A549 (cell line): Measurements from ENCODE around the gene YIF1B. TPM values are rescaled to one million over a fixed set of nuclear protein-coding genes. Genes with fewer than 3 reads are reported as not detected.
A peak's percentile ranks its signal among the peaks of the same experiment; 100 is the strongest.

Experiments used
- ATAC-seq, 2 experiments: fragments of 200-7000 bp in 1 of 2; fragments of >200 bp in 1 of 2; cut with Nextera tagmentation in 1 of 2; cut with Tn5 transposase in 1 of 2; 3 replicates each; pipeline versions ENCODE4 v1.8.0 to v1.9.1; 2018 to 2020; ENCODE audit warnings: mild to moderate bottlenecking in 1 of 2, moderate library complexity in 1 of 2
- CTCF ChIA-PET: fragments of 300-600 bp; sonication (Branson Sonifier 250); formaldehyde crosslinking; extraction: SDS; loops from one replicate; lab custom pipeline; 2021; ENCODE audit warnings: antibody characterized with exemption, inconsistent platforms; lab: Yijun Ruan, JAX
- POLR2A ChIA-PET: fragments of 350-600 bp; formaldehyde crosslinking; extraction: SDS; loops from one replicate; lab custom pipeline; 2021; ENCODE audit warnings: antibody characterized with exemption, inconsistent platforms; lab: Yijun Ruan, JAX
- DNase-seq, 2 experiments: peaks; one replicate each; pipeline versions ENCODE4 v3.0.0 to v3.0.0-alpha.2; 2011 to 2016; ENCODE audit warnings: low read depth in 1 of 2, low spot score in 1 of 2
- FAIRE-seq: peaks from 2 replicates; lab custom pipeline; 2011; peaks lifted over from hg19 to GRCh38; lab: Jason Lieb, UNC
- H3K27ac ChIP-seq, 2 experiments: fragments of >200 bp; sonication (Bioruptor Twin); formaldehyde crosslinking; 3 replicates each; pipeline ENCODE4 v1.5.1; 2016 to 2017
- H3K4me1 ChIP-seq: fragments of >200 bp; sonication (Bioruptor Twin); formaldehyde crosslinking; 3 replicates; pipeline ENCODE4 v1.6.1; 2016
- H3K4me2 ChIP-seq: fragments of >200 bp; sonication (Bioruptor Twin); formaldehyde crosslinking; 3 replicates; pipeline ENCODE4 v1.6.1; 2016
- H3K4me3 ChIP-seq: fragments of >200 bp; sonication (Bioruptor Twin); formaldehyde crosslinking; 3 replicates; pipeline ENCODE4 v1.5.1; 2016
- H3K9me3 ChIP-seq: fragments of >200 bp; sonication (Bioruptor Twin); formaldehyde crosslinking; 3 replicates; pipeline ENCODE4 v1.6.1; 2016
- BCL3 ChIP-seq: fragments of >200 bp; sonication (Bioruptor Twin); formaldehyde crosslinking; IDR thresholded peaks from 3 replicates; pipeline ENCODE4 v1.6.1; 2016
- CEBPB ChIP-seq, 2 experiments: fragments of >200 bp in 1 of 2; sonication (Bioruptor Twin) in 1 of 2; formaldehyde crosslinking in 1 of 2; IDR thresholded peaks; 2 replicates each; pipeline ENCODE4 v1.6.1; 2012 to 2016
- ESRRA ChIP-seq: fragments of 150-350 bp; IDR thresholded peaks from 2 replicates; pipeline ENCODE4 v1.6.1; 2014; ENCODE audit warnings: mild to moderate bottlenecking, low read length, borderline replicate concordance
- FOSL2 ChIP-seq, 2 experiments: fragments of 450-650 bp in 1 of 2; fragments of >200 bp in 1 of 2; sonication (Bioruptor Twin) in 1 of 2; formaldehyde crosslinking; IDR thresholded peaks; 2 replicates each; pipeline versions ENCODE4 v1.5.0 to v1.6.1; 2016 to 2020; ENCODE audit warnings: mild to moderate bottlenecking in 1 of 2, moderate library complexity in 1 of 2
- FOXS1 ChIP-seq: fragments of 250-450 bp; sonication (Bioruptor Pico); IDR thresholded peaks from 2 replicates; pipeline ENCODE4 v1.5.0; 2020; ENCODE audit warnings: mild to moderate bottlenecking, moderate library complexity
- HDAC2 ChIP-seq: fragments of 200-600 bp; sonication (generic); IDR thresholded peaks from 2 replicates; pipeline ENCODE4 v1.6.1; 2016
- HOXB13 ChIP-seq: fragments of 250-450 bp; sonication (Bioruptor Pico); IDR thresholded peaks from 2 replicates; pipeline ENCODE4 v1.5.0; 2020; ENCODE audit warnings: low read depth, mild to moderate bottlenecking, moderate library complexity
- JUNB ChIP-seq: fragments of >200 bp; sonication (Bioruptor Twin); formaldehyde crosslinking; IDR thresholded peaks from 2 replicates; pipeline ENCODE4 v1.6.1; 2016
- KDM5A ChIP-seq: fragments of 200-600 bp; sonication (generic); IDR thresholded peaks from 2 replicates; pipeline ENCODE4 v1.6.1; 2016; ENCODE audit warnings: antibody characterized with exemption, mild to moderate bottlenecking
- MAFK ChIP-seq: fragments of 450-650 bp; IDR thresholded peaks from 2 replicates; pipeline ENCODE4 v1.6.1; 2014; ENCODE audit not compliant: partially characterized antibody
- MYC ChIP-seq: IDR thresholded peaks from 2 replicates; pipeline ENCODE4 v1.6.1; 2012; ENCODE audit warnings: mild to moderate bottlenecking, inconsistent platforms, low read length, improper control_type of control experiment, borderline replicate concordance
- PBX3 ChIP-seq: IDR thresholded peaks from 2 replicates; pipeline ENCODE4 v1.6.1; 2012
- PHF8 ChIP-seq: fragments of 200-600 bp; sonication (generic); IDR thresholded peaks from 2 replicates; pipeline ENCODE4 v1.6.1; 2016; ENCODE audit warnings: low read depth, mild to moderate bottlenecking, antibody characterized with exemption, moderate library complexity, borderline replicate concordance
- POLR2A ChIP-seq: IDR thresholded peaks from 2 replicates; pipeline ENCODE4 v1.6.1; 2012; ENCODE audit warnings: mild to moderate bottlenecking, low read length
- RNF2 ChIP-seq: fragments of 200-600 bp; sonication (generic); IDR thresholded peaks from 2 replicates; pipeline ENCODE4 v1.6.1; 2016; ENCODE audit warnings: low read depth, mild to moderate bottlenecking, antibody characterized with exemption, moderate library complexity, borderline replicate concordance
- SREBF2 ChIP-seq: fragments of 450-650 bp; IDR thresholded peaks from 2 replicates; pipeline ENCODE4 v1.6.1; 2014; ENCODE audit warnings: mild to moderate bottlenecking, moderate library complexity
- TP53 ChIP-seq: fragments of 250-450 bp; sonication (Bioruptor Pico); IDR thresholded peaks from 2 replicates; pipeline ENCODE4 v1.5.0; 2021; ENCODE audit warnings: mild to moderate bottlenecking, moderate library complexity
- ZC3H11A ChIP-seq: fragments of 450-650 bp; IDR thresholded peaks from 2 replicates; pipeline ENCODE4 v1.6.1; 2014; ENCODE audit warnings: antibody characterized with exemption, mild to moderate bottlenecking
- WGBS: methylation state at CpG from one replicate; pipeline ENCODE4 v1.1.6; 2017; ENCODE audit errors: missing lambda C conversion rate; 5-methylcytosine and 5-hydroxymethylcytosine counted together
- polyA plus RNA-seq, 4 experiments: library from polyadenylated mRNA; depleted of rRNA in 3 of 4; stranded (reverse); fragments of >200 nt; fragmentation: RNase III in 1 of 4; extraction: RNeasy Plus Mini Kit Qiagen cat#74134 plus additional on column Dnase treatment in 1 of 4; gene quantifications; 2 replicates in 3 of 4; 3 replicates in 1 of 4; pipeline ENCODE4 v1.2.3, GENCODE V29; 2011 to 2017
- TF ChIP-seq, protein P1 (sequence below): fragments of >200 bp; sonication (Bioruptor Twin); formaldehyde crosslinking; IDR thresholded peaks from 3 replicates; pipeline ENCODE4 v1.5.1; 2016

YIF1B gene
- polyA plus RNA-seq, 2 of the 4 experiments (the other 2 are of a cell fraction) = 75.5 to 100 TPM

GRCh38 chr19:38277969-38278680 is 37.6 kb downstream of the YIF1B start:
- H3K4me3 ChIP-seq = no peak overlapping the region
- 72% methylated on average over 9 of the region's 9 CpGs for WGBS
- FAIRE-seq = peak; percentile 89
- TF ChIP-seq HOXB13 (CRISPR knock-in tag) = 0 out of 2 replicates have a peak, but pooled peaks have one; percentile 6
- no peak for TF ChIP-seq FOXS1 (CRISPR knock-in tag)
- H3K4me2 ChIP-seq = no peak overlapping the region
- no peaks in the 10 kb centered on the region for H3K9me3 ChIP-seq
- ChIA-PET CTCF (interaction anchor here (0.9 to 18.2 kb wide), 11 partner anchors 6 to 375 kb away, joined by 3 to 259 read pairs (median 8); partner anchors contain the start of genes CATSPERG, PPP1R14A, PSMD8 and SPINT2), POLR2A (interaction anchor here (0.9 to 1.1 kb wide), 2 partner anchors 14 to 32 kb away, joined by 3 to 4 read pairs; partner anchors contain the start of gene SPINT2)
- H3K27ac ChIP-seq = peak overlapping the region in 1 of 2 experiments; percentile 25; a peak in 2 of 6 replicates
- ATAC-seq = no peak; a peak in 1 of 6 replicates
- no peak for DNase-seq
- H3K4me1 ChIP-seq = peaks cover 34% of the 10 kb centered on the region

DNA sequence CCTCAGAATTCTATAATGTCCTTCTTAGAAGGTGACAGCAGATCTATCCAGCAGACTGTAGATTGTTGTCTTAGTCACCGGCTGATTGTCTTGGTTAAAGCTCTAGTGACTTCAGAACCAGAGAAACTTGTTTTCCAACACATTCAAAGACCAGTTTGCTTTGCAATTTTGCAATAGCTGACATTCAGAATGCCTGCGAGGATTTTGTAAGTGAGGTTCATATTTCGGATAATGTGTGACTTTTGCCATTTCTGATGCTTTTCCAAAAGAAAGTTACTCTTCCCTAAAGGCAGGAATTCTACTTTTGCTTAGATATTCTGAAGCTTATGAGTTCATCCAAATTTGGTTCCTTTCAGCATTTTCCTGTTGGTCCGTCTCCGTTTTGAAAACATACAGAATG is 38.2 kb downstream of the YIF1B start:
- peak; percentile 70 for FAIRE-seq
- no peak for DNase-seq
- POLR2A ChIA-PET = interaction anchor here (0.9 to 1.1 kb wide), 2 partner anchors 13 to 32 kb away, joined by 3 to 4 read pairs; partner anchors contain the start of gene SPINT2
- TF ChIP-seq SREBF2 = no peak
- TF ChIP-seq, protein P1, sequence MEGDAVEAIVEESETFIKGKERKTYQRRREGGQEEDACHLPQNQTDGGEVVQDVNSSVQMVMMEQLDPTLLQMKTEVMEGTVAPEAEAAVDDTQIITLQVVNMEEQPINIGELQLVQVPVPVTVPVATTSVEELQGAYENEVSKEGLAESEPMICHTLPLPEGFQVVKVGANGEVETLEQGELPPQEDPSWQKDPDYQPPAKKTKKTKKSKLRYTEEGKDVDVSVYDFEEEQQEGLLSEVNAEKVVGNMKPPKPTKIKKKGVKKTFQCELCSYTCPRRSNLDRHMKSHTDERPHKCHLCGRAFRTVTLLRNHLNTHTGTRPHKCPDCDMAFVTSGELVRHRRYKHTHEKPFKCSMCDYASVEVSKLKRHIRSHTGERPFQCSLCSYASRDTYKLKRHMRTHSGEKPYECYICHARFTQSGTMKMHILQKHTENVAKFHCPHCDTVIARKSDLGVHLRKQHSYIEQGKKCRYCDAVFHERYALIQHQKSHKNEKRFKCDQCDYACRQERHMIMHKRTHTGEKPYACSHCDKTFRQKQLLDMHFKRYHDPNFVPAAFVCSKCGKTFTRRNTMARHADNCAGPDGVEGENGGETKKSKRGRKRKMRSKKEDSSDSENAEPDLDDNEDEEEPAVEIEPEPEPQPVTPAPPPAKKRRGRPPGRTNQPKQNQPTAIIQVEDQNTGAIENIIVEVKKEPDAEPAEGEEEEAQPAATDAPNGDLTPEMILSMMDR = no peak
- no peak for TF ChIP-seq CEBPB (IDR thresholded peaks at IDR 0.05)
- TF ChIP-seq RNF2 = no peak
- TF ChIP-seq PHF8 = no peak
- TF ChIP-seq TP53 = no peak
- TF ChIP-seq MAFK = no peak
- no peak for TF ChIP-seq KDM5A
- TF ChIP-seq MYC = no peak
- TF ChIP-seq HDAC2 = no peak
- TF ChIP-seq POLR2A = no peak
- no peak for TF ChIP-seq FOSL2 (IDR thresholded peaks at IDR 0.05)
- TF ChIP-seq FOSL2 (CRISPR knock-in tag; IDR thresholded peaks at IDR 0.05) = no peak
- CTCF ChIA-PET = interaction anchor here (0.7 to 18.2 kb wide), 8 partner anchors 6 to 58 kb away, joined by 3 to 259 read pairs (median 14); partner anchors contain the start of genes CATSPERG, PPP1R14A and SPINT2
- Histone ChIP-seq H3K4me2 (no peak overlapping the region), H3K4me3 (no peak overlapping the region), H3K4me1 (peaks cover 40% of the 10 kb centered on the region), H3K9me3 (no peaks in the 10 kb centered on the region), H3K27ac (0 out of 6 replicates have a peak overlapping the region, but pooled peaks of 1 of the 2 experiments have one; percentile 0)
- 73% methylated on average over 5 of the region's 5 CpGs for WGBS
- ATAC-seq = no peak

GRCh38 chr19:38276942-38277517 is 38.7 kb downstream of the YIF1B start:
- CTCF ChIA-PET = interaction anchor here (0.7 to 18.2 kb wide), 10 partner anchors 6 to 59 kb away, joined by 3 to 259 read pairs (median 4); partner anchors contain the start of genes CATSPERG, PPP1R14A and SPINT2
- Histone ChIP-seq H3K4me3 (no peak overlapping the region), H3K9me3 (no peaks in the 10 kb centered on the region), H3K4me1 (peaks cover 45% of the 10 kb centered on the region), H3K27ac (0 out of 6 replicates have a peak overlapping the region, but pooled peaks of 1 of the 2 experiments have one; percentile 0), H3K4me2 (no peak overlapping the region)
- no peak for FAIRE-seq
- no peak for DNase-seq
- no peak for ATAC-seq
- no peak for TF ChIP-seq BCL3
- peak in 1 of 2 experiments; percentile 23; a peak in 2 of 4 replicates for TF ChIP-seq CEBPB (IDR thresholded peaks at IDR 0.05)
- no peak for TF ChIP-seq TP53
- peak; percentile 93 for TF ChIP-seq MAFK
- no peak for TF ChIP-seq ZC3H11A
- no peak for TF ChIP-seq JUNB
- TF ChIP-seq PBX3 = no peak
- TF ChIP-seq ESRRA = no peak
- POLR2A ChIA-PET = interaction anchor here (0.9 to 1.1 kb wide), 2 partner anchors 13 to 33 kb away, joined by 3 to 4 read pairs; partner anchors contain the start of gene SPINT2
- WGBS = 96% methylated on average over 7 of the region's 7 CpGs
